ENCODE results near the gene XKR3. TPM values are rescaled to one million over a fixed set of nuclear protein-coding genes. Genes with fewer than 3 reads are reported as not detected.
"Not testable (repeated sequence)": the region's sequence is repeated elsewhere in the genome, so short reads cannot be mapped to it uniquely, and the experiment has no call there.

Gene XKR3
- total RNA-seq, 1 experiment from 2014 or later = not detected

DNA sequence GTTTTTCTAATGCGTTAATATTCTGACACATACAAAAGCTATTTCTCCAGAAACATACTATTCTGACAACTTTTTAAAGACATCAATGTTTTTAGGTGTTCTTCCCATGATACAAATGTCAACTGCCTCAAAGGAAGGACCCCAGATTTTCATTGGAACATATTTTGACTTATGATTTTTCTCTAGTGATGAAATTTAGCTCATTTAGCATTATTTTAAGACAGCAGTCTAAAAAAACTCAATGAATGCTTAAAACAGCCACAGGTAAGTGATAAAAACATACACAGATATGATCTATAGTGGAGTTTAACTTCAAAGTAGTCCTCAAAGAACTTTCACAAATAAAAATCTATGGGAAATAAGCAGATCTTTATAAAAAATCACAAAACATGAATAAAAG is 24.9 kb downstream of the XKR3 start:
- H4K20me1 ChIP-seq (ENCODE audit: insufficient read depth) = no peaks in the 10 kb centered on the region
- CTCF ChIA-PET = no interaction called here
- intact Hi-C loops (cut with micrococcal nuclease; ENCODE audit: unreplicated experiment) = no loop called here
- TF ChIP-seq, protein P1, sequence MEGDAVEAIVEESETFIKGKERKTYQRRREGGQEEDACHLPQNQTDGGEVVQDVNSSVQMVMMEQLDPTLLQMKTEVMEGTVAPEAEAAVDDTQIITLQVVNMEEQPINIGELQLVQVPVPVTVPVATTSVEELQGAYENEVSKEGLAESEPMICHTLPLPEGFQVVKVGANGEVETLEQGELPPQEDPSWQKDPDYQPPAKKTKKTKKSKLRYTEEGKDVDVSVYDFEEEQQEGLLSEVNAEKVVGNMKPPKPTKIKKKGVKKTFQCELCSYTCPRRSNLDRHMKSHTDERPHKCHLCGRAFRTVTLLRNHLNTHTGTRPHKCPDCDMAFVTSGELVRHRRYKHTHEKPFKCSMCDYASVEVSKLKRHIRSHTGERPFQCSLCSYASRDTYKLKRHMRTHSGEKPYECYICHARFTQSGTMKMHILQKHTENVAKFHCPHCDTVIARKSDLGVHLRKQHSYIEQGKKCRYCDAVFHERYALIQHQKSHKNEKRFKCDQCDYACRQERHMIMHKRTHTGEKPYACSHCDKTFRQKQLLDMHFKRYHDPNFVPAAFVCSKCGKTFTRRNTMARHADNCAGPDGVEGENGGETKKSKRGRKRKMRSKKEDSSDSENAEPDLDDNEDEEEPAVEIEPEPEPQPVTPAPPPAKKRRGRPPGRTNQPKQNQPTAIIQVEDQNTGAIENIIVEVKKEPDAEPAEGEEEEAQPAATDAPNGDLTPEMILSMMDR (conservative IDR thresholded peaks at IDR 0.05) = no peak
- no peak for TF ChIP-seq EZH2 (IDR thresholded peaks at IDR 0.05; ENCODE audit: low read depth)
- H3K27ac ChIP-seq = no peak overlapping the region
- DNase-seq = no peak
- H3K79me2 ChIP-seq (ENCODE audit: low read depth) = no peaks in the 10 kb centered on the region
- no peak overlapping the region for H2AFZ ChIP-seq
- H3K4me3 ChIP-seq = no peak overlapping the region
- H3F3A ChIP-seq (ENCODE audit: insufficient read depth, low read depth) = no peaks in the 10 kb centered on the region
- no peaks in the 10 kb centered on the region for H3K27me3 ChIP-seq (ENCODE audit: insufficient read depth, low read depth)
- POLR2A ChIA-PET (ENCODE audit: unreplicated experiment) = no interaction called here
- no peaks in the 10 kb centered on the region for H3K9me3 ChIP-seq (ENCODE audit: insufficient read depth, low read depth)
- H3K9me2 ChIP-seq (ENCODE audit: insufficient read depth) = no peaks in the 10 kb centered on the region
- BruUV-seq (replicated peaks) = no TSS peak
- no peaks in the 10 kb centered on the region for H3K36me3 ChIP-seq (ENCODE audit: low read depth)
- no peaks in the 10 kb centered on the region for H3K4me1 ChIP-seq (replicated peaks; ENCODE audit: insufficient read depth)
- no peak overlapping the region for H3K4me2 ChIP-seq

DNA sequence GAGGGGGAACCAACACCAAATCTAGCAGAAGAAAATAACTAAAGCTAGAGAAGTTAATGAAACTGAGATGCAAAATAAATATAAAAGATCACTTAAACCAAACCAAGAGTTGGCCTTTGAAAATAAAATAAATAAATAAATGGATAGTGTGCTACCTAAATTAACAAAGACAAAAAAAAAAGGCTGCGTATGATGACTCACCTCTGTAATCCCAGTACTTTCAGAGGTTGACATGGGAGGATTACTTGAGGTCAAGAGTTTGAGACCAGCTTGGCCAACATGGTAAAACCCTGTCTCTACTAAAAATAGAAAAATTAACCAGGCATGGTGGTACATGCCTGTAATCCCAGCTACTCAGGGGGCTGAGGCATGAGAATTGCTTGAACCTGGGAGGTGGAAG is 29.7 kb downstream of the XKR3 start:
- H3K79me2 ChIP-seq (ENCODE audit: low read depth); H3K4me3 ChIP-seq; BruUV-seq (replicated peaks); H2AFZ ChIP-seq; POLR2A ChIA-PET (ENCODE audit: unreplicated experiment); H3K9me3 ChIP-seq (ENCODE audit: insufficient read depth, low read depth); intact Hi-C loops (cut with micrococcal nuclease; ENCODE audit: unreplicated experiment); H3K36me3 ChIP-seq (ENCODE audit: low read depth); H3K4me1 ChIP-seq (replicated peaks; ENCODE audit: insufficient read depth); DNase-seq; CTCF ChIA-PET; H3K27me3 ChIP-seq (ENCODE audit: insufficient read depth, low read depth); H3F3A ChIP-seq (ENCODE audit: insufficient read depth, low read depth); H3K4me2 ChIP-seq; H4K20me1 ChIP-seq (ENCODE audit: insufficient read depth); H3K27ac ChIP-seq; H3K9me2 ChIP-seq (ENCODE audit: insufficient read depth): not testable (repeated sequence)

DNA sequence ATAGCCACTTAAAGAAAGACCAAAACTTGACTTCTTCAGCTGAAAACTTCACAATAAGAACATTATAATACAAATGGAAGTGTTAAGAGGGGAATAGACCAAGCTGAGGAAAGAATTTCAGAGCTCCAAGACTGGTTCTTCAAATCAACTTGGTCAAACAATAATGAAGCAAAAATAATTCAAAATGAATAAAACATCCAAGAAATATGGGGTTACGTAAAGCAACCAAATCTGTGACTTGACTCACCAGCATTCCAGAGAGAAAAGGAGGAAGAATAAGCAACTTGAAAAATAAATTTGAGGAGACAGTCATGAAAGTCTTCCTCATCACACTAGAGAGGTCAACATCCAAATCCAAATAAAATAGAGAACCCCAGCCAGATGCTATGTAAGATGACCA is 31.4 kb downstream of the XKR3 start:
- DNase-seq = no peak
- Histone ChIP-seq H2AFZ (no peak overlapping the region), H3K9me2 (ENCODE audit: insufficient read depth) (no peaks in the 10 kb centered on the region), H3F3A (ENCODE audit: insufficient read depth, low read depth) (no peaks in the 10 kb centered on the region), H3K9me3 (ENCODE audit: insufficient read depth, low read depth) (no peaks in the 10 kb centered on the region), H3K4me3 (no peak overlapping the region), H4K20me1 (ENCODE audit: insufficient read depth) (no peaks in the 10 kb centered on the region), H3K27me3 (ENCODE audit: insufficient read depth, low read depth) (no peaks in the 10 kb centered on the region), H3K4me2 (no peak overlapping the region), H3K27ac (no peak overlapping the region), H3K4me1 (replicated peaks; ENCODE audit: insufficient read depth) (no peaks in the 10 kb centered on the region), H3K36me3 (ENCODE audit: low read depth) (no peaks in the 10 kb centered on the region), H3K79me2 (ENCODE audit: low read depth) (no peaks in the 10 kb centered on the region)
- POLR2A ChIA-PET (ENCODE audit: unreplicated experiment) = no interaction called here
- BruUV-seq (replicated peaks) = no TSS peak
- intact Hi-C loops (cut with micrococcal nuclease; ENCODE audit: unreplicated experiment) = no loop called here
- CTCF ChIA-PET = no interaction called here
- TF ChIP-seq, protein P1 (conservative IDR thresholded peaks at IDR 0.05) = no peak
- no peak for TF ChIP-seq EZH2 (IDR thresholded peaks at IDR 0.05; ENCODE audit: low read depth)

DNA sequence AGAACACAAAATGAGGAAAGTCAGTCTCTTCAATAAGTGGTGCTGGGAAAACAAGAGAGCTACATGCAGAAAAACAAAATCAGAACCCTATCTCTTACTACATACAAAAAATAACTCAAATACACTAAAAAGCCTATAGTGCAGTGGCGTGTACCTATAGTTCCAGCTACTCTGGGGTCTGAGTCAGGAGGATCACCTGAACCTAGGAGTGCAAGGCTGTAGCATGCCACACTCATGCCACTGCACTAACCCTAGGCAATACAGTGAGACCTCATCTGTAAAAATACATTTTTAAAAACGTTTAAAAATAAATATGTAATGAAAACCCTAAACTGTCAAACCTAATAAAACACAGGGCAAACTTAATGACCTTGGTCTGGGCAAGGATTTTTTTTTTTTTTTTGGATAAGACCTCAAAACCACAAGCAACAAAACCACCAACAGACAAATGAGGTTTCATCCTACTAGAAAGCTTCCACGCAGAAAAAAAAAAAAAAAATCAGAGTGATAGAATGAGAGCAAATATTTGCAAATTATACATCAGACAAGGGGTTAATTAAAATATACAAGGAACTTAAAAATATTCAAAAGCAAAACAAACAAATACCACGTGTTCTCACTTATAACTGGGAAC is 35.2 kb downstream of the XKR3 start:
- POLR2A ChIA-PET (ENCODE audit: unreplicated experiment) = no interaction called here
- no peaks in the 10 kb centered on the region for H3K79me2 ChIP-seq (ENCODE audit: low read depth)
- H3K9me3 ChIP-seq (ENCODE audit: insufficient read depth, low read depth) = no peaks in the 10 kb centered on the region
- TF ChIP-seq, protein P1 (conservative IDR thresholded peaks at IDR 0.05) = no peak
- TF ChIP-seq EZH2 (IDR thresholded peaks at IDR 0.05; ENCODE audit: low read depth) = no peak
- no peaks in the 10 kb centered on the region for H3K27me3 ChIP-seq (ENCODE audit: insufficient read depth, low read depth)
- no peaks in the 10 kb centered on the region for H4K20me1 ChIP-seq (ENCODE audit: insufficient read depth)
- intact Hi-C loops (cut with micrococcal nuclease; ENCODE audit: unreplicated experiment) = no loop called here
- no peaks in the 10 kb centered on the region for H3K9me2 ChIP-seq (ENCODE audit: insufficient read depth)
- DNase-seq = no peak
- H3K36me3 ChIP-seq (ENCODE audit: low read depth) = no peaks in the 10 kb centered on the region
- no peaks in the 10 kb centered on the region for H3K4me1 ChIP-seq (replicated peaks; ENCODE audit: insufficient read depth)
- no TSS peak for BruUV-seq (replicated peaks)
- H3K27ac ChIP-seq = no peak overlapping the region
- CTCF ChIA-PET = no interaction called here
- H3F3A ChIP-seq (ENCODE audit: insufficient read depth, low read depth) = no peaks in the 10 kb centered on the region
- H3K4me3 ChIP-seq = no peak overlapping the region
- H3K4me2 ChIP-seq = no peak overlapping the region
- no peak overlapping the region for H2AFZ ChIP-seq

Measured in PC-9 (cell line).